ENCODE measurements around the gene ENO3. TPM values are rescaled to one million over a fixed set of nuclear protein-coding genes. Genes with fewer than 3 reads are reported as not detected.

Gene ENO3
- total RNA-seq, 3 donors from 2014 or later = 8.6 to 12.4 (median 10.1) TPM

- H3K4me3 ChIP-seq = no peak overlapping the region
- intact Hi-C loops (cut with DNase I, micrococcal nuclease) = no loop called here
- no peak for ATAC-seq
- no peak for TF ChIP-seq CTCF (IDR thresholded peaks at IDR 0.05)
- no peaks in the 10 kb centered on the region for H3K36me3 ChIP-seq (ENCODE audit: low read depth)
- no peaks in the 10 kb centered on the region for H3K9me3 ChIP-seq
- peak in 1 of 3 donors; percentile 62 for DNase-seq
- H3K4me1 ChIP-seq (ENCODE audit: low read depth) = peaks cover 9% of the 10 kb centered on the region
Observed at GRCh38 chr17:4956493-4957061, 5.7 kb downstream of the ENO3 start.

- no peak for DNase-seq
- H3K9me3 ChIP-seq = no peaks in the 10 kb centered on the region
- no peak for TF ChIP-seq CTCF (IDR thresholded peaks at IDR 0.05)
- no peaks in the 10 kb centered on the region for H3K36me3 ChIP-seq (ENCODE audit: low read depth)
- intact Hi-C loops (cut with DNase I, micrococcal nuclease) = no loop called here
- H3K4me3 ChIP-seq = no peak overlapping the region
- peaks cover 9% of the 10 kb centered on the region for H3K4me1 ChIP-seq (ENCODE audit: low read depth)
- peak; percentile 30 for ATAC-seq
Observed at GRCh38 chr17:4958102-4958501, 7.2 kb downstream of the ENO3 start.

- DNase-seq (peak in 2 of 3 donors; percentile 19 to 61), ATAC-seq (peak; percentile 75)
- Histone ChIP-seq H3K9me3 (no peaks in the 10 kb centered on the region), H3K36me3 (ENCODE audit: low read depth) (no peaks in the 10 kb centered on the region), H3K4me1 (ENCODE audit: low read depth) (peaks cover 9% of the 10 kb centered on the region), H3K4me3 (no peak overlapping the region)
- no peak for TF ChIP-seq CTCF (IDR thresholded peaks at IDR 0.05)
- intact Hi-C loops (cut with DNase I, micrococcal nuclease) = no loop called here
Observed at GRCh38 chr17:4959261-4959965, 8.5 kb downstream of the ENO3 start.

- intact Hi-C loops (cut with DNase I, micrococcal nuclease) = no loop called here
- DNase-seq = no peak
- Histone ChIP-seq H3K4me1 (ENCODE audit: low read depth) (peaks cover 9% of the 10 kb centered on the region), H3K9me3 (no peaks in the 10 kb centered on the region), H3K36me3 (ENCODE audit: low read depth) (no peaks in the 10 kb centered on the region), H3K4me3 (no peak overlapping the region)
- no peak for ATAC-seq
- TF ChIP-seq CTCF (IDR thresholded peaks at IDR 0.05) = no peak
Observed at GRCh38 chr17:4960279-4960922, 9.5 kb downstream of the ENO3 start.

- DNase-seq (no peak), ATAC-seq (no peak)
- no peak for TF ChIP-seq CTCF (IDR thresholded peaks at IDR 0.05)
- intact Hi-C loops (cut with DNase I, micrococcal nuclease) = no loop called here
- no peaks in the 10 kb centered on the region for H3K9me3 ChIP-seq
- H3K4me3 ChIP-seq = no peak overlapping the region
- H3K4me1 ChIP-seq (ENCODE audit: low read depth) = peaks cover 8% of the 10 kb centered on the region
- peaks cover 5% of the 10 kb centered on the region for H3K36me3 ChIP-seq (ENCODE audit: low read depth)
Observed at GRCh38 chr17:4965311-4965986, 14.5 kb downstream of the ENO3 start.
